GM19023 (cell line): ENCODE data around the gene LRRC53.

Experiments used
- ATAC-seq: cut with Tn5 transposase; IDR thresholded peaks from one replicate; pipeline ENCODE4 v1.9.1; 2021; ENCODE audit warnings: mild to moderate bottlenecking, moderate library complexity; ENCODE audit not compliant: unreplicated experiment

The LRRC53 gene

DNA sequence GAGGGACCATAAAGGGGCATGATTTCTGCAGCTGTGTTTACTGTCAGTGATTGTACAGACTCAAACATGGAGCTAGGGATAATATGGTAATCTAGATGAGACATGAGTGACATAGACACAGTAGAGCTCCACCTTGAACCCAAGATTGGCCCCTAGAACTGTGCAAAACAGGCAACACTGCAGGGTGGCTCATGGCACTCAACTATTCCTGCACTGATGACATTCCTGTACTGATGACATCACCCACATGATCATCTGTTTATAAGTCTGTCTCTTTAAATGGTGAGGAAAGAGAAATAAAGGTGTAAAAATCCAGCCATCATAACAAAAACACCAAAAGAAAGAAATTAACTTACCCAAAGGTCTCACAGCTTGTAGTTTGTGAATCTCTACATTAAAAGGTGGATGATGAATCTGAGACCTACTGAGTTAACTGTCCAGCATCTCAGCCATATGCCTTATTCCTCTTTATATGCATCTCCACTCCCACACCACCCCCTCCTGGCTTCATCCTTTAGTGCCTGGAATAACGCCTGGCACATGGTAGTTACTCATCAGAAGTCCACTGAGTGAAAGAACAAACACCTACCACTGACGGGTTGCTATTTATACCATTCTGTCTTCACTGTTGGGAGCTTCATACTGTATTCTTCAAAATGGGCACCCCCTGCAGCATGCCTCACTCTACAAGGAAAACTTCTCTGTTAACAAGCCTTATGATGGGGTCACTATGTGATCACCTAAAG, at the start of gene LRRC53:
LRRC53 (minus strand) TSS at position 442 of the 746 bp plus-strand sequence. CDS start 29,262 bp downstream, outside the sequence.
- no peak for ATAC-seq

- no peak for ATAC-seq
Measured at GRCh38 chr1:74549932-74550331, 37.5 kb upstream of the LRRC53 start.

DNA sequence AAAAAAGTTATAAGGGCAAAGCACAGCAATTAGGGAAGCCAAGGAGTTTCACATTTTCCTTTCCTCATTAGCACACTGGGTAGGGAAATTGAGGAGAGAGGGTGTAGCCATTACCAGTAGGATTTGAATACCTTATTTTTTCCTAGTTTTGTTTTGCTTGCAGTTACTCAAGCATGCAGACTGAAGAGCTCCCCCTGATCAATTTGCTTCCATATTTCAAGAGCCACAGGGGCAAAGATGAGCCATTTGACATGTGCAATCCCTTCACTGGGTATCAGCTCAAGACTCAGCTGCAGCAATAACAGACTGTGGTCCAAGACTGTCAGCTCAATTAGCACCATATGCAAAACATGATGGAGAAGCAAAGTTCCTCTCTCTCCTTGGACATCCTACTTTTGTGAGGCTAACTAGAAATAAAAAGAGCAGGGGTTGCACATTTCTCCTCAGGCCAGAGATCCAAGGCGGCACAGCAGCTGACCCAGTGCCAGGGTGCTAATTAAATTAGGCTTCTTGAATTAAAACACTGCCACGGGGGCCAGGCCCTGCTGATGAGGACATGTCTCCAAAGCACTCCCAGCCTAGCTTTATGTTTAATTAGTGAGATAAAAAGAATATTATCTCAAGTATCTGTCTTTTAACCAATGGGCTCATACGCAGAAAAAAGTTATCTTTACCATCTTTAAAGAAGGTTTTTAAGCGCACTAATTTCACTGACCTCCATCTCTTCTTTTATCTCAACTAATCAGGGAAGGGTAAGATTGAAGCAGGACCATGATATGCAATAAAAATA, 36.7 kb upstream of the LRRC53 start:
- ATAC-seq = no peak

DNA sequence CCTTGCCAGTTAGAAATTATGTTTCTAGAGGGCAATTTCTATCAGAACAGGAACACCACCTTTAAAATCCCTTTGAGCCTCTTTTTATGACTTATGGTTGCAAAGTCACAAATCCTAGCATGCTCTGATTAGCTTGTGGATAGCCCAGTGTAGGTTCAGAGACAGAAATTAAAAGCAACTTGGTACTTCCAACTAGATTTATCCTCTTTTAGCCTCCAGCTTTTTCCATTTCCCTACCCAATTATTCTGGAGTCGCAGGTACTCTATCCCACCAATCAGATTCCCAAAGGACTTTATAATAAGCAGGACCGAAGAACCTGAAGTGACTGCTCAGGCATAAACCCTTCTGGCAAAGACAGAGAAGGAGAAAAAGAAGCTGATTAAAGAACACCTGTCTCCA, 33.4 kb upstream of the LRRC53 start:
- ATAC-seq = no peak

DNA sequence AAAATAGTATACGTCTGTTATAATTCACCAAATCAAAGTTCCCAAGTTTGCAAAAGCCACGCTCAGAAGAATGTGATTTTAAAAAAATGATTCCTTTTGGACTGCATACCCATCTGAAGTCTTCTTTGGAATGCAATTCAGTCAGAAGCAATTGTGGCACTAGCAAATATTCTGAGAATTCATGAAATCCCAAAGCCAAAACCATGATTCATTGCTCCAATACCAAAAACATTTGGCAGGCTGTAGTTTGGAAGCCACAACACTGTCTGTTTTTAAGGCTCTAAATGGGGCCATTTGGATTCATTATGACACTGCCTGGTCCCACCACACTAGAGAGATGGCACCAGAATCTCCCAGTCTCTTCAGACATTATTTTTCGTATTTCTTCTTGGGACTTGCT, 21.8 kb upstream of the LRRC53 start:
- no peak for ATAC-seq

- no peak for ATAC-seq
Measured at GRCh38 chr1:74531796-74532195, 19.4 kb upstream of the LRRC53 start.

- no peak for ATAC-seq
Measured at GRCh38 chr1:74530892-74531291, 18.5 kb upstream of the LRRC53 start.

GRCh38 chr1:74528123-74528522, 15.7 kb upstream of the LRRC53 start:
- no peak for ATAC-seq

DNA sequence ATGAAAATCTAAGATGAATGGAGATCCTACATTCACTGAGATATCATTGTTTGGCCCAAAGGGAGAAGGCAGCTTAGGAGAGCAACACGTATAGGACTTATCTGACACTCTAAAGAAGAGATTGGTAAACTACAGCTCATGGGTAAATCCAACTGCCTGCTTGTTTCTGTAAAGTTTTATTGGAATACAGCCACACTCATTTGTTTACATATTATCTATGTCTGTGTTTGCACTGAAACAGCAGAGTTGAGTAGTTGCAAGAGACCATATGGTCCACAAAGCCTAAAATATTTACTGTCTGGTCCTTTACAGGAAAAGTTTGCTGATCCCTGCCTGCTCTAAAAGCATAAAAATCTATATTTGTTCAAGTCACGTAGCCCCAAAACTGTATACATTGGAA, 14.3 kb upstream of the LRRC53 start:
- ATAC-seq = no peak

- no peak for ATAC-seq
Measured at GRCh38 chr1:74523873-74524480, 11.6 kb upstream of the LRRC53 start.

GRCh38 chr1:74522148-74522547, 9.7 kb upstream of the LRRC53 start:
- no peak for ATAC-seq

DNA sequence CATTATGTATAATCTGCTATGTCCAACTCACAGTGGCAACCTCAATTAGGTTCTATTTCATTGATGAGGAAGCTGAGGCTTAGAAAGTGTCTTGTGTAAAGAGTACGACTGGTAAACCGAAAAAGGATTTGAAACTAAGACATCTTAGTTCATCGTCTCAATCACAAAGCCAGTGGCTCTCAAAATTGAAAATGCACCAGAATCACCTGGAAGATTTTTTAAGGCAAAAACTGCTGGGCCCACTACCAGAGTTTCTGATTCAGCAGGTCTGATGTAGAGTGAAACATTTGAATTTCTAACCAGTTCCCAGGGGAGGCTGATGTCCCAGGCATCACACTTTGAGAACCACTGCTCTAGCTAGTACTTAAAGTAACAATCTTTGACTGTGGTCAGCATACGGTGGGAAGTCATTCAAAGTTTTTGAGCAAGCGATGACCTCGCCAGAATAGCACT, 5.2 kb upstream of the LRRC53 start:
- ATAC-seq = peak; percentile 71

- no peak for ATAC-seq
Measured at GRCh38 chr1:74513411-74514300, 1.2 kb upstream of the LRRC53 start.

GRCh38 chr1:74508449-74508848, 4.0 kb downstream of the LRRC53 start:
- ATAC-seq = no peak

DNA sequence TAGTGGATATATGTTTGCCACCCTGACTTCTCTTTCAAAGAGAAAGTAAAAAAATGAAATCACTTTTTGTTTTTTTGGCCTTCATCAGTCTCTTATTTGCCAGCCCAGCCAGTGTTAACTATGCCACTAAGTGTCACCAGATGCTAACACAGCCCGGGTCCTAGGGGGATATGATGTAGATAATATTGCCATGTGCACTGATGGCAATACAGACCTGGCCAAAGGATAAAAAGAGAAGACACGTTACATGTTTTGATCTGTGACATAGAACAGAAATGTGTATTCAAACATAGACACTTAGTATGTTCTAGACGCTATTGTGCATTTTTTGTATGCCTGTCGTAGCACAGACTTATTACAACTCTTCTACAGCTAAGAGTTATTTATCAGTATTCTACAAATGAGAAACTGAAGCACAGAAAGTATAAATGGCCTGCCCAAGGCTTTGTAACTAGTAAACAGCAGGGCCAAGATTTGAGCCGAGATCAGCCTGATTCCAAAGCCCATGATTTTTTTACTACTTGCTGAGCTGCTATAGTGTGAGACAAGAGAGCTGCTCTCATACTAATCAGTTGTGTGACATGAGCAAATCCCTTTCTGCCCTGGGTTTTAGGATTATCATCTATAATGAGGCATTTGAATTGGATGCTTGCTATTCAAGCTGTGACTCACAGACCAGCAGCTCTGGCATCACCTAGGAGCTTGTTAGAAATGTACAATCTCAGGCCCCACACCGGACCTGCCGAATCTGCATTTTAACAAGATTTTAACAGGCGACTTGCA, 6.3 kb downstream of the LRRC53 start:
- ATAC-seq = no peak

DNA sequence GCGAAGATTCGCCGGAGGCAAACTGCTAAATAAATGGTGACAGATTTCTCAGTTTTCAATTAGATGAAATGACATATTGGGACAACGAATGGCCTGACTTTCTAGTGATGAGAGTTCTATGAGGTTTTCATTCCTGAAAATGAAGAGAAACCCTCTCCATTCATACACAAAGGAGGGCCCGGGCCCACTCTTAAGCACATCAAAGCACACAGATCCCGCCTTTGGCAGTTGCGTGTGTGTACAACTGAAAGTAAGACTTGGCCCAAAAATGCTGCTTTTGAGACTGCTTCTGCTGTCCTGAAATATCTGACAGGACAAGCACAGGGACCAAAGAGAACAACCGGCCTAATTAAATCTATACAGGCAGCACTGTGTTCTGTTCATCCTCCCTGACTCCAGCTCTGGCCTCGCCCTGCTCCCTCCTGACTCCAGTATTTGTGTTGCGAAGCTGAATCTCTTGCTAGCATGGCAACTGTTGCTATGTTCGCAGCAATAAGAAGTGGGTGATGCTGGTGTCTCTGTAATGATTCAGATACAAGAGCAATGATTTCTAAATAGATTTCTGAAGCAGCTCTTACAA, 7.4 kb downstream of the LRRC53 start:
- ATAC-seq = no peak

DNA sequence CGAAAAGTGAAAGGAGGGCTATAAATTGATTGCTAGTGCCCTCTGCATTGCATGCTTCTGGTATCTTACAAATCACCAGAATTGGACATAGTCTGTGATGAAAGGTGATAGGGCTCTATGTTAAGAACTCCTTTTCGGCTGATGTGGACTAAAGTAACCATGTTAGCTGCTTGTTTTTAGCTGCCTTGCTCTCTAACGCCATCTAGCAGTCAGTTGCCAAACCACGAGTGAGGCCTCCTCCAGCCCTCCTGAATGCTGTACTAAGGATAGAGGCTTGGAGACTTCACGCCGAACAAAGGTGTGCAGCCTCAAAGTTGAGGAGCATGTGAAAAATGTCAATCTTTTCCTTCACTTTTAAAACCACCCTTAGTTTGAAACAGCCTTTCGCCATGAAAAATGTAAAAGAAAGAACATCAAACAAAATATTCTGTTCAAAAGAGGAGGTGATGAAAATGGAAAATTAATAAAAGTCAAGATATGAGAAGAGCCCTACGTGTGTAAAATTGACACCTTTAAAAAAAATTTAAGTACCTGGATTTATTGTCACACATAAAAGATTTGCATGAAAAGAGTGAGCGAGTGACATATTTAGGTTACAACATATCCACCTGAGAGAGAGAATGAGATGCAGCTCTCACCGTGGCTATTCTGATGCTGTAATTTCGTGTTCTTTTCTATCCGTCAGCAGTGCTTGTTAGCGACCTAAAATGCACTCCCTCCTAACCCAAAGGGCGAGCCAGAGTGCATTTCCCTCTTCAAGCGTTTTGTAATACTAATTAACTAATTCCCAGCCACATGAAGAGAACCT, 8.1 kb downstream of the LRRC53 start:
- ATAC-seq = peak; percentile 95

- ATAC-seq = no peak
Measured at GRCh38 chr1:74502858-74503257, 9.6 kb downstream of the LRRC53 start.

GRCh38 chr1:74502432-74502831, 10.0 kb downstream of the LRRC53 start:
- no peak for ATAC-seq
